Left renal pelvis (tissue), 4 donors: ENCODE data around the gene SERPINE3. TPM values are rescaled to one million over a fixed set of nuclear protein-coding genes. Genes with fewer than 3 reads are reported as not detected.

Experiments used
- DNase-seq, 4 donors: peaks; one replicate each; pipeline ENCODE4 v3.0.0-alpha.2; 2013; ENCODE audit warnings: low read depth in 4 of 4, low spot score in 3 of 4
- polyA plus RNA-seq, 4 donors: library from polyadenylated mRNA; unstranded; fragments of 120-200 nt; gene quantifications; one replicate each; pipeline ENCODE4 v1.2.1, GENCODE V29; 2013; ENCODE audit not compliant: insufficient read length in 4 of 4

SERPINE3 gene
- polyA plus RNA-seq, 4 donors = 0.17 to 0.79 (median 0.53) TPM; not detected in 1

DNA sequence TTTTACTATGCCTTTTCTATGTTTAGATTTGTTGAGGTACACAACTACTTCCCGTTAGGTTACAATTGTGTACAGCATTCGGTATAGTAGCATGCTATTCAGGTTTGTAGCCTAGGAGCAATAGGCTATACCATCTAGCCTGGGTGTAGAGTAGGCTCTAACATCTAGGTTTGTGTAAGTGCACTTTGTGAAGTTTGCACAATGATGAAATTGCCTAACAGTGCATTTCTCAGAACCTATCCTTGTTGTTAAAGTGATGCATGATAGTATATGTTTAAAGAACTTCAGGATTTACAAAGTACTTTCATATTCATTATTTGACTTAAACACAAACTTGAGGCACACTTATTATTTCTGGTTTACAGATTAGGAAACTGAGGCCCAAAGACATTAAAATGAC is 11.5 kb upstream of the SERPINE3 start:
- DNase-seq = no peak

DNA sequence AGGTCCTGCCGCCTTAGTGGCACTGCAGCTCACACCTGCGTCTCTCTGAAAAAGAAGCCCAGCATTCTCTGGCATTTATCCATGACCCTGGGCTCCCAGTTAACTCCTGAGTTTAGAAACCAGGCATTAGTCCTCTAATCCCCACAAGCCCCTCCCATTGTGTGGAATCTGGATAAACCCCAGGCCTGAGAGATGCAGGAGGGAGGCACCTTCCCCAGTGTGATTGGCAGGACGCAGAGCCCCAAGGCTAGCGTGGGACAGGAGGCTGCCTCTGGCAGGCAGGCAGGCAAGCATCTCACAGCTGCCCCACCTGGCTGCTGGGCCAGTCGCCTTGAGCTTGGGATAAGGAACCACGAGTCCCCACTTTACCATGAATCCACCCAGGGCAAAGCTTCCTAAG is 11.0 kb upstream of the SERPINE3 start:
- no peak for DNase-seq

DNA sequence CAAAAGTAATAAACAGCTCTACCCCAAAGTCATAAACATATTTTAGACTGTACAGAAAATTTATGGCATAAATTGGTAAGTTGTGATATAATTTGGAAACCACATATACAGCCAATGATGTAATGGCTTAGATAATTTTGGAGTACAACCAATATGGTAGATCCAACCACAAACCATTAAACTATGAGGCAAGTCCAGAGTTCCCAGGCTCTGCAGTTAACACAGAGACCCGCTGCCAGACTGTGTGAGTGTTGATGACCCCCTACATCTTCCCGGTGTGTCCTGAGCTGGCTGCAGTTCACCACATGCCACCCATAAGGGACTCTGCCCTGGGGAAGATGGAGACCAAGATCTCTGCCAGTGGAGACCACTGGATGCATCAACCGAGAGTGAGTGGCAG is 9.9 kb upstream of the SERPINE3 start:
- no peak for DNase-seq

DNA sequence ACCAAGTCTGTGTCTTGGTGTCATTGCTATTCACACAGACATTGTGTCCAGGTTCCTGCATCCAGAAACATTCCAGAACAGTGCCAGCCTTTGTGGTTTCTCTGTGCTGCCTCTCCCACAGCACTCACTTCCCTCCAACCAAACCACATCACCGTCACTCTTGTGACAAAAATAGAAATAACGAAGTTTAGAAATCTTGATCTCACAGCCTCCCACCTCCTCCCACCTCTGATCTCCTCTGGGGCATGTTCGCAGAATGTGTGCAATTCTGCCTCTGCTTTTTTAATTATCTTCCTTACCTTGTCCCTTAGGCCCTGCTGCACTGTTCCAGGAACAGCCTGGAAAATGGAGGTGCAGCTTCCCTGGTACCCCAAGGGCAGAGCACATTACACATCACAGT is 8.7 kb upstream of the SERPINE3 start:
- DNase-seq = no peak

DNA sequence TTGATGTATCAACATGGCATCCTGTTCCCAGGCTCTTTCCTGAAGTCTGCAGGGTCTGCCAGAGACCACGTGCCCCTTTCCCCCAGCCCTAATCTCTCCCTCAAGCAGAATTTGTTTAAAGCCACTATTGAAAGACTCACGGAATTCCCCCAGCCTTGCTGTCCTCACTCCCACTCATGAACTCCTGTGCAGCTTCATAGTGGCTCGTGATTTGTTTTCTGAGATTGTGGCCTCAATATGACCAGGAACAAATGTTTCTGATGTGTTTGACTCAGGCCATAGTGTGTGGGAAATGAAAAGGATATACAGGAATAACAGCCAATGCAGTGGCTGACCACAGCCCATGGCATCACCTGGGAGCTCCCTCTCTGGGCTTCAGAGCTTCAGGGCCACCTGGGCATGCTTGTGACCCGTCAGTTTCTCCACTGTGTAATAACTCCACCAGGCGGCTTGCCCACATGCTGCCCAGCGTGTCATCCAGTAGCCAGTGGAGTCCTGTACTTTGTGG is 8.1 kb upstream of the SERPINE3 start:
- no peak for DNase-seq

DNA sequence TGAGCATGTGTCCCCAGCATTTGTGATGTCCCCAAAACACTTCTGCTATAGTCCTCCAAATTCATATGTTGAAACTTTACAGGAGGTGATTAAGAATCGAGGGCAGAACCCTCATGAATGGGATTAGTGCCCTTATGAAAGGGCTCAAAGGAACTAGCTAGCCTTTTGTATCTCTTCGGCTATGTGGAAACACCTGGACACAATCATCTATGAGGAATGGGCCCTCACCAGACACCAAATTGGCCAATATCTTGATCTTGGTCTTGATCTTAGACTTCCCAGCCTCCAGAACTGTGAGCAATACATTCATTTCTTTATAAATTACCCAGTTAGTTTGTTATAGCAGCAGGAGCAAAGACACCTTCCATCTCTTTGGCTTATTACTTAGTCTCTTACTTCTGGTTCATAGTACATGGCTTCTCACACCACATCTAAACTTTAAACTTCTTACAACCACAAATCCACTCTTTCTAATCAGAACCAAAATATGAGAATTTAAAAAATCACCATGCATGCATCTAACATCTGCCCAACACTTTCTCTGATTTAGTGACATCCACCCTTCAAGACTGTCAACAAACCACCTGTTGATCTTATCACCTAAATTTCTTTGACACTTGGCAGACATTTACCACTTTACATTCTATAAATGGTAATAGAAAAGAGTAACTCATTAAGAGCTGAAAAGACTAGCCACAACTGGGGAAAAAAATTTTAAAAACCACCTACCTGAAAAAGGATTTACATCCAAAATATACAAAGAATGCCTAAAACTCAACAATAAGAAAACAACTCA is 6.7 kb upstream of the SERPINE3 start:
- DNase-seq = no peak

DNA sequence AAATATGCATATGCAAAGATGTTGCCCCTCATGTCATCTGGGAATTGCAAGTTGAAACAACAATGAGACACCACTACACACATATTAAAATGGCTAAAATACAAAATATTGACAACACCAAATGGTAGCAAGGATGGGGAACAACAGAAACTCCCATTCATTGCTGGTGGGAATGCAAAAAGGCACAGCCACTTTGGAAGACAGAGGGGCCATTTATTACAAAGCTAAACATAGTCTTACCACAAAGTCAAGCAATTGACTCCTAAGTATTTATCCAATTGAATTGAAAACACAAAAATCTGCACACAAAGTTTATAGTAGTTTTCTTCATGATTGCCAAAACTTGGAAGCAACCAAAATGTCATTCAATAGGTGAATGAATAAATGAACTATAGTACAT is 6.1 kb upstream of the SERPINE3 start:
- no peak for DNase-seq

DNA sequence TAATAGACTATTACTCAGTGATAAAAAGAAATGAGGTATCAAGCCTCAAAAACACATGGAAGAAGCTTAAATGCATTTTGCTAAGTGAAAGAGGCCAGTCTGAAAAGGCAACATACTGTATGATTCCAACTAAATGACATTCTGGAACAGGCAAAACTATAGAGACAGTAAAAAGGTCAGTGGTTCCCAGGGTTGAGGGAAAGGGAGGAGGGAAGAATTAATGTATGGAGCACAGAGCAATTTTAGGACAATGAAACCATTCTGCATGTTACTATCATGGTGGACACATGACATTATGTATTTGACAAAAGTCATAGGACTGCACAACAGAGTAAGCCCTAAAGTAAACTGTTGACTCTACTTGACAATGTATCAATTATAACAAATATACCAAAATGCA is 5.7 kb upstream of the SERPINE3 start:
- no peak for DNase-seq

DNA sequence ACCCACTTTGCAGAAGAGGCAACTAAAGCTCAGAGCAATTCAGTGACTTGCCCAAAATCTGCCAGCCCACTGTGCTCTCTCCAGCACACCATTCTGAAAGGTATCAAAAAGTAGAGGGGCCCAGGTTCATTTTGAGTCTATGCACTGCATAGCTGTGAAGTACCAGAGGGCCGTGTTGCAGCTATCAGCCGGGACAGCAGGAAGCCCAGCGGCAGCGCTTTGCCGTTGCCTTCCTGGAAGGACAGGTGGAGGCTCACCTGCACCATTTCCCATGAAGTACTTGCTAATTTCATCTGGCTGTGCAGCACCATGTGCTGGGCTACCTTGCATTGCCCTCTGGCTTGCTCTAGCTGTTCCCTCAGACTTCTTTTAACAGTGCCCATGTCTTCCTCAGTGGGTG is 2.7 kb upstream of the SERPINE3 start:
- no peak for DNase-seq

DNA sequence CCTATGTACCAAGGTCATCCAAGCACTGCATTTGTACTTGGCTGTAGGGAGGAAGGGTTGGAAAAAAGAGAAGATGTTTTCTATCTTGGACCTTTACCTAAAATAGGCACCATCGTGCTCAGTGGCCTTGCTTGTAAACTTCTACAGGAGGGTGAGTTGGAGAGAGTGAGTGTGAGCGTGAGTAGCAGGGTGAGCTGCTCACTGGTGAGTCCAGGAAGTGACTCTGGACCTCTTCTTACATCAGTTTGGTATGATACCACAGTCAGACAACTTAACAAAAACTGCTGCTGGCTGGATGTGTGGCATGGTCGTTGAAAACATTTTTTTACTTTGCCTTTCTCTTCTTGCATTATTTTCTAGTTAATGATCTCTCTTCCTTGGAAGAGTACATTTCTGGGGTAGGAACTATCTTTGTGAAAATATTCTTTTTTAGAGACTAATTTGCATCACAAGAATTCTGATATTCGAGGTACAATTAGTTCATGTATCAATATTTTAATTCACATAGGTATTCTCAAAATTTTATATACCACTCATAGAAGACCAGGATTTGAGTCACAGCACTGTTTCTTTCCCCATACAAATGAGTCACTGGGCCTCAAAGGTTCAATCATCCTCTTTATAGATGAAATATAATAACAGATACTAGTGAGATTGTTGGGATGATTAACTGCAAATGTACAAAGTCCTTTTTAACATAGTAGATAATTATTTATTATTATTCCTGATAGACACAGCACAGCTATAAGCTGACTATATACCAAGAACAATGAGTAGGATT is 651 bp downstream of the SERPINE3 start:
- DNase-seq = no peak

DNA sequence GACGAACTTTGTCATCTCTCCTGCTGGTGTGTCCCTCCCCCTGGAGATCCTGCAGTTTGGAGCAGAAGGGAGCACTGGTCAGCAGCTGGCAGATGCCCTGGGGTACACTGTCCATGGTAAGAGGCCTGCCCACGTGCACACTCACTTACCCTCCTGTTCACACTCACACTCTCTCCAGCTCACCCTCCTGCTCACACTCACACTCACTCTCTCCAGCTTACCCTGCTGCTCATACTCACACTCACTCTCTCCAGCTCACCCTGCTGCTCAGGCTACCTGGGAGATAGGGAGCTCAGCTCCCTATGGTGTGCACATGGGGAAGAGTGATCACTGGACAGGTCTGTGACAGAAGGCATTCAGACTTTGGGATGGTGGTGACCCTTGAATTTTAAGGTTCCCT is 1.7 kb downstream of the SERPINE3 start:
- no peak for DNase-seq

DNA sequence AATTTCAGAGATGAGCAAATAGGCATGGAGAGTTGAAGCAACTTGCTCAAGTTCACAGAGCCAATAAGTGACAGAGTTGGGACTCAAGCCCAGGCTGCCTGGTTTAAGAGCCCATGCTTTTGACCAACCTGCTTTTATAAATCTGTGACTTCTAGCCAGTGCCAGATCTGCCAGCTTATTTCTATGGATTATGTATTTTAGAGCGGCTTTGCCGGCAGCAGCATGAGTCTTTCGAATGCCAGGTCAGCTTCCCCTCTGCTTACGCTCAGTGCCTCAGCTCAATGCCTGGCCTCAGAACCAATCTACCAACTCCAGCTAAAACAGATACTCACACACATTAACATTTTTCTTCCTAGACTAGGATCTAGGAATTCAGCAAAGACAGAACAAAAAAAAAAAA is 2.3 kb downstream of the SERPINE3 start:
- no peak for DNase-seq

DNA sequence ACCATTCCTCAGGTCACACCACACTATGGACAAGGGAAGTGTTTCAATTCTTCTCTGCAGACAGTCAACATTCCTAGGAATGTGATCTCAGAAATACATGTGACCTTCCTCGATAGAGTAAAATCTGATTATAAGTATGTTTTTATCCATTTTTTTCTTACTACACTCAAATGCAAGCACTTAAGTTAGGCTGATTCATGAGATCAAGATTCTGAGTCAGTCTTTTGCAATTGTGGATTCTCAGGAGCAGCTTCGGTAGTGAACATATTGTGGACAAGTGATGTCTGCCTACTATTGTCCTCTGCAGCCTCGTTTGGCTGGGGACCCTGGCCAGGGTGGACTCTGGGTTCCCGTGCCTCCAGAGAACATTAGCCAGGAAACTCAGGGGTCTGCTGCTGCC is 3.2 kb downstream of the SERPINE3 start:
- DNase-seq = no peak

DNA sequence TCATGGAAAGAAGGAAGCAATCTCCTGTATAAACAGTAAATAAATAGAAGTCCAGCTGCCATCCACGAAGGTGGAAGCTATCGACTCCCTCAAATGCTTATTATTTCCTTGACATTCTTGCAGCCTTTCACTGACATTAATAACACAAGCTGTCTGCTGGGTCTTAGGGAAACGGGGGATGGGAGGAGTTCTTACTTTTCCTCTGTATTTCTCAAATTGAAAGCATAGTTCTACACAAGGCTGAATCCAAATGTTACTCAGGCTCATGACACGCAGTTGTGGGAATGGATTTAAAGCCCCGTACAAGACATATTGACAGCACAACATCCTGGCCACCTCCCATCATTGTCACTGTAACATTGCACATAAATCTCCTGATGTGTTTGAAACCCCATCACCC is 4.0 kb downstream of the SERPINE3 start:
- no peak for DNase-seq

DNA sequence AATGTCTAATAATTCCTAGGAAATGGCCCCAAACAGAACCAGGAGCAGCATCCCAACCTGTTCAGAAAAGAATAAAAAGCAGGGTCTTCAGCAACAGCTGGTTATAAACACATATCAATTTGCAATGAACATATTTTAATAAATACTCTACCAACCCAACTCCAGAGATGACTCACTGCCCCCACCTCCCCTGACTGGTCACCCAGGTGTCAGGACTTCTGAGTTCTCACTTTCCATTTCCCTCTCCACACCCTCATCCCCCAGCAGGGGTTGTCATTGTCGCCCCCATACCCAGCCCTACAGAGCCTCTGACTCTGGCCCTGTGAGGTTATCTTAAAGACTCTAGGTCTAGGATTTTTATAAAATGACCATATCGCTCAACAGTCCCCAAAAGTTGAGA is 6.9 kb downstream of the SERPINE3 start:
- DNase-seq = no peak

DNA sequence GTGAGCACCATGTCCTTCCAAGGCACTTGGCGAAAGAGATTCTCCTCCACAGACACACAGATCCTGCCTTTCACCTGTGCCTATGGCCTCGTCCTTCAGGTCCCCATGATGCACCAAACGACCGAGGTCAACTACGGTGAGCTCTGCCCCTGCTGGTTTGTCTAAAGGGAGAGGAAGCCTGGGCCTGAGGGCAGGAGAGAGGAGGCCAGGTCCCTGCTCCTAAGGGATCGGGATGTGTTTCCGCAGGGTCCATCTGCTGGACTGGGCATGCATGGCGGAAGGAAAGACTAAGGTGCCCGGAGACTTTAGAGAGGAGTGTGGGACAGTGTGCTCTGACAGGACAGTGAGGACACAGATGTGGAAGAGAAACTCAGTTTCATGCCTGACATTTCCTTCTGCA is 7.6 kb downstream of the SERPINE3 start:
- DNase-seq = no peak

DNA sequence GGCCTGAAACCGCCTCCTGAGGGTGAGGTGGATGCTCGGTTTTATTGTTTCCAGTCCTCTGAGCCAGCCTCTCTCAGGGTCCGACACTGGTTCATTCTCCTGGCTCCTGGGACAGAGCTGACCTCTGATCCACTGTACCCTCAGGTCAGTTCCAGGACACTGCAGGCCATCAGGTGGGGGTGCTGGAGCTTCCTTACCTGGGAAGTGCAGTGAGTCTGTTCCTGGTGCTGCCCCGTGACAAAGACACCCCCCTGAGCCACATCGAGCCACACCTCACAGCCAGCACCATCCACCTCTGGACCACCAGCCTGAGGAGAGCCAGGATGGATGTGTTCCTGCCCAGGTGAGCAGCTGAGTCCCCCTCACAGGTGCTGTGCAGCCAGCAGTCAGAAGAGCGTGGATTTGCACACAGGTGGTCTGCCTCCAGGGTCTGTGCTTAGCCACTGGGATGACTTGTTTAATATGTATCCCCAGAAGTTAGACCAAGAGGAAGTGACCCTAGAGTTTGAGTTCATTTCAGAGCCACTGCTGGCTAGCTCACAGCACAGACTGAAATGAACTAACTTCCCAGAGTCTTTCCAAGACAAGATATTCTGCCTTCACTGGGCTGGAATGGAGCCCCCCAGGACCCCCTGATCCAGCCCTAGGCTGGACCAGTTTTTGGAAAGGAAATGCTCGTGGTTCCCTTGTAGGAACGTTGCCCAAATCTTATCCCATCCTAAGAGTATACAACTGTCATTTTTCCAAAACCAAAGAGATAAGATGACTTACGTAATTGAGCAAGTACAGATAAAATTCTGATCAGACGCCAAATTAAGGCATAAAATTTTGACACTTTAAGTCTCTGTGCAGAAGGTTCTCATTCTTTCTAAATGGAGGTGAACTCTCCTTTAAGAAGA is 8.8 kb downstream of the SERPINE3 start:
- DNase-seq = no peak

DNA sequence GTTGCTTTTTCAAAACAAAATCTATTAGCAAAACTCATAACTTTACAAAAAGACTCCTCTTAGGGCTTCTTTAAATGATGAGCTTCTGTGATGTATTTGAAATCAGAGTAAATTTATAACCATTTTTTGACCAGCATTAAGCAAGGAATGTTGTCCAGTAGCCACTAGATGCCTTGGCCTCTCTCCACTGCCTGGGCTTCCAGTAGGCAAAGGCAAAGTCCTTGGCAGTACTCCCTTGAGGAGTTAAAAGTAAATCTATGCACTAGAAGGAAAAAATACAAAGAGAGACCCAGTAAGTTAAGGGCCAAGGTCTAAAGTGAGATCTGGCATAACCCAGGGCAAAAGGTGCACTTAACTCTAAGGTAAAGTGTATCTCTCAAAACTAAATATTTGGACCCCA is 9.5 kb downstream of the SERPINE3 start:
- no peak for DNase-seq

DNA sequence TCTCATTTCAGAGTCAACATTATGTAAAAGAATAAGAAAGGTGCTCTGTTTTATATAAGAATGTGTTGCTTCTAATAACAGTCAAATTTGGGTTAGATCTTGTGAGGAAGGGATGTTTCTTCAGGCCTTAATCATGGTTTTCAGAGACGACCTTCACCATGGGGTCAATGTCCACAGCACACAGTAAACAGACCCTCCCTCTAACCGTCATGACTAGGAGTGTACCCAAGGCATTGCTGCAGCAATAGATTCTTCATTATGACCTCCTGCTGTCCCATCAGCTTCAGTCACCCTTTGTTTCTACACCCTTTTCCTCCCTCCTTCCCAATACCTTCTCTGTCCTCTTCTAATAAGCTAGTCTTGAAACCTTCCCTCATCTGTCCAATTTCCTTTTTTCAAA is 15.7 kb downstream of the SERPINE3 start:
- DNase-seq = no peak

DNA sequence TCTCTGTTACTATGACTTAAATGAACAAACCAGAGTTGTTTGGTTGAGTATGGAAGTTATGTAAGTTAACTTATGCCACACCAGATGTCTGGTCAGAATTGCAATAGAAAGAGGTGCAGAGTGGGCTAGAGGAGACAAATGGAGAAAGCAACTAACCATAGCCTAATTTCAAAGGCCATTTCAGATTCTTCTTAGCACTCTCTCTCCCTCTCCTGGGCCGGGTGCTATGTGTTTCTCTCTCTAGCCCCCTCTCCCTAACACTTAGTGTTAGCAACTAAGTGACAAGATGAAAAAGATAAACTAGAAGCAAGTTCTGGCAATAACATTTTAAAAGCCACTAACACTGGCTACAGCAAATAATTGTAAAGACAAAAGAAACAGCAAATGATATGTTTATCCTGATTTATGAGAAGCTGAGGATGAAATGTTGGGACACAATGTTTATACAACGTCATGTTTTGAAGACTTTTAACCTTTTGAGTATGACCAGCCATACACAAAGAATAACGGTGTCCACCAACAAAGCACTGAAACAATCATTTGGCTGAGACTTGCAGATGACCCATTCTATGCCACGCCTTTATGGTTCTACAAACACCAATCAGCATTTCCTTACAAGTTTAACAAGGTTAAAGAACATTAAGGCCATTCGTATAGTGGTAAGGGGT is 18.6 kb downstream of the SERPINE3 start:
- no peak for DNase-seq
